ENCODE measurements around the gene ST3GAL5. TPM values are rescaled to one million over a fixed set of nuclear protein-coding genes. Genes with fewer than 3 reads are reported as not detected.

The ST3GAL5 gene
- total RNA-seq, 4 donors from 2014 or later = 30.9 to 37.4 (median 32.9) TPM

DNA sequence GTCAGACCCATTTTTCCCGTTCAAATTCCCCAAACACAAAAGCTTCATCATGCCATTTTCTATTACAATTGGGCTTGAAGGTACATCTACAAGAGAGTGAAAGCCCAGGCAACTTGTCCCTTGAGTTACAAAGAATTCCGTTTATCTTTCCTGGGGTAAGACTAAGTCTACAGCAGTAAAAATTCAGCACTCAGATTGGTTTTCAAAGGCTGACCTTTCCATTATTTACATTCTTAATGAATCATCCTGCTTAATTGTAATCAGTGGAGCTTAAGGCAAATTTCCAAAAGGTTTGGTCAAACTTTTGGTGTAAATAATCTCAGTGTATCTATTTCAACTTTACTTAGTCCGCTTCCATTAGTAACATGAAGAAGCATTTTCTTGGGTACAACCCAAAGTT, 33.4 kb upstream of the ST3GAL5 start:
- no peak for TF ChIP-seq EP300 (IDR thresholded peaks at IDR 0.05)
- TF ChIP-seq POLR2A (IDR thresholded peaks at IDR 0.05) = no peak
- TF ChIP-seq CTCF (IDR thresholded peaks at IDR 0.05) = no peak
- no peaks in the 10 kb centered on the region for H3K27me3 ChIP-seq
- WGBS, 2 donors = 78 to 83% methylated on average over 3 of the region's 3 CpGs
- no peak overlapping the region for H3K27ac ChIP-seq
- peaks cover 0 to 39% (median 11%) of the 10 kb centered on the region in 4 donors for H3K4me1 ChIP-seq
- no peaks in the 10 kb centered on the region for H3K36me3 ChIP-seq
- no peaks in the 10 kb centered on the region for H3K9me3 ChIP-seq
- no peak for DNase-seq (ENCODE audit: low spot score in 2 of 2)
- H3K4me3 ChIP-seq = no peak overlapping the region

GRCh38 chr2:85921659-85922058, 32.9 kb upstream of the ST3GAL5 start:
- 73 to 76% methylated on average over 5 of the region's 5 CpGs for WGBS, 2 donors
- peaks cover 0 to 39% (median 11%) of the 10 kb centered on the region in 4 donors for H3K4me1 ChIP-seq

DNA sequence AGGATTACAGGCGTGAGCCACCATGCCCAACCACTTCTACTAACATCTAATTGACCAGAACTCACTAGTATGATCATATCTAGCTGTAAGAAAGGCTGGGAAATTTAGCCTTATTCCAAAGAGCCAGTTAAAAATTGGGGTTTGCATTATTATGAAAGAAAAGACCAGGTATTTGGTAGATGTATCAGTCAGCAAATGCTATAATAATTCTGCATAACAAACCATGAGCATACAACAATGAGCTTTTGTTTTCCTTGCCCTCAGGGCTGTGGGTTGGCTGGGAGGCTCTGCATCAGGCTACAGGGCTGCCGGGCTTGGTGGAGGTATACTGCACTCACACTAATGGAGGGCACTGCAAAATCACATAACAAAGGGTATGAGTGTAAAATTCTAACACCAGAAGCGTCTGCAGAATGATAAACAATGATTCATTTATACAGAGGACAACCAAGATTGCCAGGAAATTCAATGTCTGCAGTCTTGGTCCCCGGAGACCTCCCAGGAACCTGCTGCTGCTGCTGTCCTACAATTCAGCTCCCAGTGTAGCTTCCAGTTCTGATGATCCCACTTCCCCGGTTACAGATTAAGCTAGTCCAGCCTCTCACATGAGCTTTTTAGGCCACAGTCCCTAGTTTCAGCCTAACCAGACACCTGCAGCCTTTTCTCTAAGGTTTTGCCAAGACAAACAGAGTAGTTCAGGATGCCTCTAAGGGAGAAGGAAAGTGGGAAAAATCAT, 32.2 kb upstream of the ST3GAL5 start:
- Histone ChIP-seq H3K27me3 (no peaks in the 10 kb centered on the region), H3K9me3 (no peaks in the 10 kb centered on the region), H3K36me3 (no peaks in the 10 kb centered on the region), H3K4me1 (peaks cover 0 to 39% (median 11%) of the 10 kb centered on the region in 4 donors), H3K27ac (peak overlapping the region in 1 of 4 donors; percentile 47), H3K4me3 (no peak overlapping the region)
- TF ChIP-seq EP300 (IDR thresholded peaks at IDR 0.05) (peak in 1 of 2 donors; percentile 13), POLR2A (IDR thresholded peaks at IDR 0.05) (no peak), CTCF (IDR thresholded peaks at IDR 0.05) (no peak)
- WGBS, 2 donors = 50 to 53% methylated on average over 5 of the region's 5 CpGs
- DNase-seq (ENCODE audit: low spot score in 2 of 2) = no peak

More at GRCh38 chr2:85921659-85922058, 32.9 kb upstream of the ST3GAL5 start:
- Histone ChIP-seq H3K36me3 (no peaks in the 10 kb centered on the region), H3K4me3 (no peak overlapping the region), H3K27me3 (no peaks in the 10 kb centered on the region), H3K27ac (peak overlapping the region in 1 of 4 donors; percentile 47), H3K9me3 (no peaks in the 10 kb centered on the region)
- no peak for TF ChIP-seq POLR2A (IDR thresholded peaks at IDR 0.05)
- no peak for TF ChIP-seq CTCF (IDR thresholded peaks at IDR 0.05)
- TF ChIP-seq EP300 (IDR thresholded peaks at IDR 0.05) = no peak
- no peak for DNase-seq (ENCODE audit: low spot score in 2 of 2)

GRCh38 chr2:85917887-85918795, 29.4 kb upstream of the ST3GAL5 start:
- DNase-seq (ENCODE audit: low spot score in 2 of 2) = no peak
- TF ChIP-seq POLR2A (IDR thresholded peaks at IDR 0.05) (no peak), CTCF (IDR thresholded peaks at IDR 0.05) (no peak), EP300 (IDR thresholded peaks at IDR 0.05) (no peak)
- Histone ChIP-seq H3K27me3 (no peaks in the 10 kb centered on the region), H3K36me3 (peaks cover 0 to 5% (median 0%) of the 10 kb centered on the region in 3 donors), H3K4me3 (no peak overlapping the region), H3K4me1 (peaks cover 0 to 24% (median 0%) of the 10 kb centered on the region in 4 donors), H3K27ac (no peak overlapping the region), H3K9me3 (no peaks in the 10 kb centered on the region)
- 58 to 86% methylated on average over 3 of the region's 3 CpGs for WGBS, 2 donors
